T1000 (cell line): ENCODE data around the gene CD81.
"Not testable (repeated sequence)": the region's sequence is repeated elsewhere in the genome, so short reads cannot be mapped to it uniquely, and the experiment has no call there.

Source experiments
- DNase-seq: peaks from one replicate; lab custom pipeline; 2025; ENCODE audit warnings: mixed read lengths; lab: John Stamatoyannopoulos, UW

CD81 gene

DNA sequence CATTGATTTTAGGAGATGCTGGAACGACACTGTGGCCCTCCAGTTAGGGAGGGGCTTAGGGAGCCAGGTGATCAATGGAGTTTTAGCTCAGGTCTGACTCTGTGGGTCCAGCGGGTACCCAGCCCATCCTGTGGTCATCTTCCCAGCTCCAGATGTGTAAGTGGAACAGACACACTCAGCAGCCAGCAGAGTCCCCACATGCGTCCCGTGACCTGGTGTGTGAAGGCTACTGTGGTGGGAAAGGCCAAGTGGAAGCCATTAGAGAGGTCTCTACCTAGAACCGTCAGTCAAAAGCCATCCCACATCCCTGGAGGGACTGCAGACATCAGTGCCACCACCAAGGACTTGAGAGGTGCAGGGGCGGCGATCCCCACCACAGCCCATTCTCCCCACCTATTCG is 19.9 kb upstream of the CD81 start:
- DNase-seq, result no peak

DNA sequence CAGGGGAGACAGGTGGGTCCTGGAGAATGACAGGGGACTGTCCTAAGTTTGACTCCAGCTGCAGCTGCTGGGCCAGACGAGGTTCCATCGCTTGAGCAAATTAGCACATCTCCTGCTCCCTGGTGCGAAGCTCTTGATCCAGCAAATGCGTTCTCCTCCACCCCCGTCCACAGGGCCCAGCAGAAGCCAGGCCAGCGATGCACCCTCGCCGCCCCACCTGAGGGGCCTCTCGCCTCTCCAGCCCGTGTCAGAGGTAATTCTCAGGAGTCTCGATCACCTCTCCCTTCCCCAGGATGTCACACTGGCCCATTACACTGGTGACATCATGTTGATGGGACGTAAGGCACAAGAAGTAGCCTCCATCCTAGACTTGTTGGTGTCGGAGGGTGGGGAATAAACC is 19.5 kb upstream of the CD81 start:
- not testable (repeated sequence) for DNase-seq

DNA sequence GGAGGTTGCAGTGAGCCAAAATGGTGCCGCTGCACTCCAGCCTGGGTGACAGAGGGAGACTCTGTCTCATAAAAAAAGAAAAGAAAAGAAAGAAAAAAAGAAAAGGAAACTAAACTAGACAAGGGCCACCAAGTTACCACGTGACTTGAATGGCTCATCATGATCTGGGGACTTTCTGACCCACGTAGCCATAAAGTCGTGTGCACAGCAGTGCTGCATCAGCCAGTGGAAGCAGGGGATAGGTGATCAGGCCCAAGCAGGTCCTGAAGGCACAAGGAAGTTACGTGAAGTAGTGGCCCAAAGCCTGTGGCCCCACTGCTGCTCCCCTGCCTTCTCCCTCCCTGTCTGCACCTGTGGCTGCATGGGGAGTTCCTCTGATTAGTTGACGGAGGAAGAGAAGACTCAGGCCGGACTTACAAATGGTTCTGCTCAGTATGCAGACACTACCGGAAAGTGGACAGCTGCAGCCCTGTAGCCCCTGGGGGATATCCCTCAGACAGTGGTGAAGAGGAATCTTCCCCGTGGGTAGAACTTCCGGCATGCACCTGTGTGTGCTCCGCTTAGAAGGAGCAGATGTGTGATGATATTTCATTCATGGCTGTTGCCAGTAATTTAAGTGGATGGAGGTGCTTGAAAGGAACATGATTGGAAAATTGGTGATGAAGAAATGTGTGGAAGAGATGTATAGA is 18.2 kb upstream of the CD81 start:
- no peak for DNase-seq

DNA sequence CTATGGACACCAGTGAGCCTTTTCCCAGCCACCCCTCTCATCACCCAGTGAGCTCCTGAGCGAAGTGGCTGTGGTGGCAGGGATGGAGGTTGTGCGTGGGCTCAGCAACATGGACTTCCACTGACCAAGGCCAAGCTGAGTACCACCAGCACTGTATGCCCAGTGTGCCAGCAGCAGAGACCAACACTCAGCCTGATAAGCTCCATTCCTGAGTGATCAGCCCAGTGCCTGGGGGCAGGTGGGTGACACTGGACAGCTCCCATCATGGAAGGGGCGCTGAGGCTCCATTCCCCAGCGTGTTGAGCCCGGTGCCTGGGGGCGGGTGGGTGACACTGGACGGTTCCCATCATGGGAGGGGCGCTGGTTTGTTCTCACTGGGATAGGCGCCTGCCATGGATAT is 17.6 kb upstream of the CD81 start:
- DNase-seq, result no peak

DNA sequence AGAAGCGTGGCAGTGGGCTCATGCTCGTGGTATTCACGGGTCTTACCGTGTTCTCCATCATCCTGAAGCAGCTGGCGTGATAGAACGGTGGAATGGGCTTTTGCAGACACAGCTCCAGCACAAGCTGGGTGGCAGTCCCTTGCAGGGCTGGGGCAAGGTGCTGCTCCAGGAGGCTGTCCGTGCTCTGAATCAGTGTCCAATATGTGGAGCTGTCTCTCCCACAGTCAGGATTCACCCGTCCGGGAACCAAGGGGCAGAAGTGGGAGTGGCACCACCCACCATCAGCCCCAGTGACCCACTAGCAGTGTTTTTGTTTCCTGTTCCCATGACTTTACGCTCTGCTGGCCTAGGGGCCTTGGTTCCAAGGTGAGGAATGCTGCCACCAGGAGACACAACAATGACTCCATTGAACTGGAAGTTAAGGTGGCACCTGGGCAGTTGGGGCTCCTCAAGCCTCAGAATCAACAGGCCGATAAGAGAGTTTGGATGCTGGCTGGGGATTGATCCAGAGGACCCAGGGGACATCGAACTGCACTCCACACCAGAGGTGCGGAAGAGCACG is 16.9 kb upstream of the CD81 start:
- no peak for DNase-seq

DNA sequence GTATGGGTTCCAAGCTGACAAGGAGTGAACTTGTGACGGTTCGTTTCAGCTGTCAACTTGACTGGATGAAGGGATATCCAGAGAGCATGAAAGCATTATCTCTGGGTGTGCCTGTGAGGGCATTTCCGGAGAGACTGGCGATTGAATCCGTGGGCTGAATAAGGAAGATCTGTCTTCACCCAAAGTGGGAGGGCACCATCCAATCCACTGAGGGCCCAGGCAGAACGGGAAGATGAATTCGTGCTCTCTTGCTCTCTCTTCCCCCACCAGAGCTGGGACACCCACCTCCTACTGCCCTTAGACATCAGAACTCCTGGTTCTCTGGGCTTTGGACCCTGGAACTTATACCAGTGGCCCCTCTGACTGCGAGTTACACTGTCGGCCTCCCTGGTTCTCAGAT is 15.5 kb upstream of the CD81 start:
- DNase-seq, result no peak

DNA sequence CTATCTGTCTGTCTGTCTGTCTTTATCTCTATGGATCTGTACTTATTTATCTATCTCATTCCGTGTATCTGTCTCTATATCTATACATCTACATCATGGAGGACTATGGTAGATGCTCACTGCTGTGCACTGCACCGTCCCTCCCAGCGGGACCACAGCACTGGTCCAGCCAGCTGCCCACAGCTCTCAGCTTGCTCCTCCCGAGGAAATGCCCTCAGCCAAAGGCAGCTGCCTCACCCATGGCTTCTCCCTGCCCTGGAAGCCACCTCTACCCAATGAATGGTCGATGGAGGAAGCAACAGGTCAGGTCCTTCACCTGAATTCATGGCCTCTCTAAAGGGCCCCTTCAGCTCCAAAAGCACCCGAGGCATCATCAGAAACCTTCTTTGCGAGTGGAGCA is 14.7 kb upstream of the CD81 start:
- DNase-seq, result no peak

DNA sequence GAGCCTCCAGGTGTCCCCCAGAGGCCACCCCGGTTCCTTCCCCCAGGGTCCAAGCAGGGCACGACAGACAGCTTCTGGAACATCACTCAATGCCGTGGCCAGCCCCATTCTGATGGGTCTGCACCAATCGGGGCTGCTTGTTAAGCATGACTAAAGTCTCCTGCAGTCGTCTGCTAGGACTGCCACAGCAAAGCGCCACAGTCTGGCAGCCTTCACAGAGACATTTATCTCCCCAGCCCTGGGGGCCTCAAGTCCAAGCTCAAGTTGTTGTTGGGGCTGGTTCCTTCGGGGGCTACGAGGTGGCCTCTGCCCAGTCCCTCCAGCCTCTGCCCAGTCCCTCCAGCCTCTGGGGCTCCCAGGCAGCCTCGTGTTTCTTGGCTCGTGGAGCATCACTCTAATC is 14.0 kb upstream of the CD81 start:
- DNase-seq, result no peak

DNA sequence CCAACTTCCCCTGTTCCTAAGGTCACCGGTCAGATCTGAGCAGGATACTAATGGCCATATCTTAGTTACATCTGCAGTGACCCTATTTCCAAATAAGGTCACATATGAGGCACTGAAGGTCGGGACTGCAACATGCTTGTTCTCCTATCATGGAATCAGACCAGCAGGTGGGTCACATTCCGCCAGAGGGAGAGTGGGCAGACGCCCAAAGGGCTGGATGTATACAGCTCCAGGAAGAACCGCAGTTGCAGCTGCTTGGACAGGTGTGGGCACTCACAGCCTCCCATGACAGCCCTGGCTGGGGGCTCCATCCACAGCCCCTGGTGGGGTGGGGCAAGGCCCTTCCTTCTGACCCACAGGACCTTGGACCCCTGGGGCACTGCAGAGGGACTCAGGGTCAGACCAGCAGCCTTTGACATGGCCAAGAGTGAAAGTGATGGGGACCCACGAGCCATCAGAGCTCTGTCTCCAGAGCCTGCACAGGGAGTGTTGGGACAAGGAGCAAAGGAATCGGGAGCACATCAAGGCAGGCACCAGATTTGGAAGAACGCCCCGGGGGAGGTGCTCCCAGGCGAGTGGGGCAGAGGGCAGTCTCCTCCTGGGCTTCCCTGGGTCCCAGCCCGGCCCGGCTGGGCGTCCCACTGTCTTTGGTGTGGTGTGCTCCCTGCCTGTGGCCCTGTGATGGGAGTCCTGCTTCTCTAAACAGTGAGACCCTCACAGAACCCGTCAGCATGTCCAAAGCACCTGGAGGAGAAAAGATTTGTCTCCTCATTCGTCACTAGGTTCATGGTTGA is 13.3 kb upstream of the CD81 start:
- DNase-seq, result no peak

DNA sequence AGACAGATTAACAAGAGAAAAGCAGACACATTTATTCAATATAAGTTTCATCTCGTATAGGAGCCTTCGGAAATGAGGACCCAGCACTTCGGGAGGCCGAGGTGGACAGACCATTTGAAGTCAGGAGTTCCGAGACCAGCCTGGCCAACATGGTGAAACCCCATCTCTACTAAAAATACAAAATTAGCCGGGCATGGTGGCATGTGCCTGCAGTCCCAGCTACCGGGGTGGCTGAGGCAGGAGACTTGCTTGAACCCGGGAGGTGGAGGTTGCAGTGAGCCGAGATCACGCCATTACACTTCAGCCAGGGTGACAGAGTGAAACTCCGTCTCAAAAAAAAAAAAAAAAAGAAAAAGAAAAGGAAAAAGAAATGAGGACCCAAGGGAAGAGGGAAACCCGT is 12.7 kb upstream of the CD81 start:
- DNase-seq, result not testable (repeated sequence)

DNA sequence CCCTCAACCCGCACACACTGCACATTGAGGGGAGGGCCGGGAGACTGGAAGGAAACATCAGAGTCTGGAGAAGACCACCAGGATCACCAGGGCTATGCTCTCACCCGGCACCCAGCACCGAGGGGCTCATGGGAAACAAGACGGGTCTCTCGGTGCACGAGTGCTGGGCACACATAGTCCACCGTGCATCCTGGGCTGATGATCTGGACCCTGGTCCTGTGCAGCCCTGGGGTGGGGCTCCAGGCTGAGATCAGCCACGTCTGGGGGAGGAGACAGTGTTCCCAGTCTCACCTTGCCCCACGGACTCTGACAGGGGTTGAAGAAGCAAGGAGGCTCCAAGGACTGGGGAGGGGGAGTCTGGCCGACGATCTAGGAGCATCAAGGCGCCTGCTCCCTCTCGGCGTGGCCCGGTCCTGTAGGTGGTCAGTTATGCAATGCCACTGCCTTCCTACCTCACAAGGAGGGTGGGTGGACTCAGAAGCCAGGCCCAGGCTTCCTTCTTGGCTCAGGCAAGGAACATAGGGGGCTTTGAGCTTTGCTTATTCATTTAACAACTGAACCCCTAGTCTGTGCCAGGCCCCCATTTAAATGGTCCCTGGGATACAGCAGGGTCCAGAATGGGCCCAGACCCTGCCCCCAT is 11.4 kb upstream of the CD81 start:
- no peak for DNase-seq

DNA sequence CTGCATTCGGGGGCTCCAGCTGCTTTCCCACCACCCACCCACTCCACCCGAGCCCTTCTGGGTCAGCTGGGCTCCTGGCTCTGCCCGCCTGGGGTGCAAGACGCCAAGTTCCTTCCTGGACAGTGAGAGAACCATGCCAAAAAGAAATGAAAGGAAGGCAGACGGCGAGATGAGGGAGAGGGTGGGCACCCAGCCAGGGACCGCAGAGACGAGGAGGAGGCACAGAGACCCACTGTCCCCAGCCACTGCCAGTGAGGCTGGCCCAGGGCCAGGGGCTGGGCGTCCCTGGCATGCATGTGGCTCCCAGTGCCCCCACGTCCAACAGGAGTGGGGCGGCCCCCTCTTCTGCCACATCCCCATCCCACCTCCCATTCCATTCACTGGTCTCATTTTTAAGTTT is 10.8 kb upstream of the CD81 start:
- DNase-seq, result no peak

DNA sequence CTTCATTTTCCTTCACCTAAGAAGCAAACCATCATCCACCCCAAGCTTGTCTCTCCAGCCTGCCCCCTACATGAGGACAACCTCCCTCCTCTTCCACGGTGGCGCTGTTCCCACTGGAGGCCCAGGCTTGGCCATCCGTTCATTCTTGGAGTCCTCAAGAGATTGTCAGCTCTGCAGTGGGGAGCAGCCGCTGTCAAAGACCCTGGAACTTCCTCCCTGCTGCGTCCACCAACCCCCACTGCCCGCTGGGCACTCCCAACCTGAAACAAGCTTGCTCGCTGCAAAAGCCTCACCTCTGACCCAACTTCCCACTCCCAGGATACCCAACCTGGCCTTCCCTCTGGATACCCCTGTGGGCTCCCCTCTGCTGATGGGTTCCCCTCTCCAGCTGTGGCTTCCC is 10.4 kb upstream of the CD81 start:
- no peak for DNase-seq

DNA sequence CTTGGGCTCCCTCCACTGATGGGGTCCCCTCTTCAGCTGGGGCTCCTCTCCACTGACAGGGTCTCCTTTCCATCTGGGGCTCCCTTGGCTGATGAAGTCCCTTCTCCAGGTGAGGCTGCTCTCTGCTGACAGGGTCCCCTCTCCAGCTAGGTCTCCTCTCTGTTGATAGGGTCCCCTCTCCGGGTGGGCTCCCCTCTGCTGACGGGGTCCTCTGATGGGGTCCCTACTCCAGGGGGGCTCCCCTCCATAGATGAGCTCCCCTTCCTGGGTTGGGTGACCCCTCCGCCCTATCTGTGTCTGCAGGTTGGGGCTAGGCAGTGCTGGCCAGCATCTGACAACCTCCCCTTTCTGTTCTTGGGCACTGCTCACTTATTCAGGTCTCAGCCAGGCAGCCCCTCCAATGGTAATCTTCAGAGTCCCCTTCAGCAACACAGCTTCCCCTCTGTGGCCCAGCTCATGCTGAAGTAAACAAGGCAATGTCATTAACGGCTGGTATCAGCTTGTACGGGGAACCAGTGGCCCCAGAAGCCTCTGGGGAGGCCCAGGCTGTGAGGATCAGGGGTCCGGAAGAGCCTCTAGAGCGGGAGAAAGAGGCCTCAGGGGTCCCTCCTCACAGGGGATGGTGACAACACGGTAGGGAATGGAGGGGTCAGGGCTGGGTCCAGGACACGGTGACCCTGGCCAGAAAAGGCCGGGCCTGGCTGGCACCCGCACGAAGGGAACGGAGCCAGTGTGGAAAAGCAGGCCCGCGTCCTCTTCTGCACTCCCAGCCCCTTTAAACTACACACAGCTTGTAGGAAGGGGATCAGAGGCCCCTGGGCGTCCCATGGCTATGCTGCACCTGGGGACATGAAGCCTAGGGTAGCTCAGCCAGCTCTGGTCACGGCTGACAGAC is 9.6 kb upstream of the CD81 start:
- DNase-seq, result no peak

DNA sequence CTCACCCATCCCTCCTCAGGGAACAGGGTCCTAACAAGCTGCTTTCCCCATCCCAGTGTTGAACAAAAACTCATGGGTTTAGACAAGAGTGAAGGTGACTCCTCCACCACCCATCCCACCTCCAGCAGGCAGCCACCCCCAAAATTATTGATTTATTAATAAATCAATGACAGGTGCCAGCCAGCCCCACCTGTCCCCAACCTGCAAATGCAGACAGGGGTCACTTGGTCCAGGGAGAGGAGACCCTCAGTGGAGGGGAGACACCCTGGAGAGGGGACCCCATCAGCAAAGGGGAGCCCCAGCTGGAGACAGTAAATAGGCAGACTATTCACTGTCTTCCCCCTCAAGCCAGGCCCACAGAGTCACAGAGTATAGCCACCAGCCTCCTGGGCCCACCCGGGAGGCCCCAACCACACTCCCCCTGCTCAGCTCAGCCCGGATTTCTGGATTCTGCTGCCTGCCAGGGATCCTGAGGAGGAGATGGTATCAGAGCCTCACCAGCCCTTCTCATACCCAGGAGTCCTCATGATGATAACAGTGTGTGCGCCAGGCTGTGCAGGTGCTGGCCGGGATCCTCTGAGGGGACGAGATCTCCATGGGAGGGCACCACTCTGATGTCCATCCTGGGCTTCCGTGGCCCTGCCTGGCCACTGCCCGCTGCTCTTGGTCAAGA is 8.8 kb upstream of the CD81 start:
- DNase-seq, result no peak

DNA sequence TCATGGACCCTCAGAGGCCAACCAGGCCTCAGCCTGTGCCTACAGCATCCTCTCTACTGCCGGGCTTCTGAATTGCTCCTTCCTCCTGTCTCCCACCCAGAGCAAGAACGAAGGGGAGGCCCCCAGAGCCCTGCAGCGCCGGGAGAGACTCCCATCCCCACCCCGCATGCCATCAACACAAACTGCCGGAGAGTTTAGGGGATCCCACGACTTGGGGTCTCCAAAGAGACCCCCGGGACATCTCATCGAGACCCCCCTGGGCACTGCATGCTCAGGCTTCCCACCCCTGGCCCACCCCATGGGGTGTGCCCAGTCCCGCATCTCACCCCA is 8.3 kb upstream of the CD81 start:
- DNase-seq, result no peak

DNA sequence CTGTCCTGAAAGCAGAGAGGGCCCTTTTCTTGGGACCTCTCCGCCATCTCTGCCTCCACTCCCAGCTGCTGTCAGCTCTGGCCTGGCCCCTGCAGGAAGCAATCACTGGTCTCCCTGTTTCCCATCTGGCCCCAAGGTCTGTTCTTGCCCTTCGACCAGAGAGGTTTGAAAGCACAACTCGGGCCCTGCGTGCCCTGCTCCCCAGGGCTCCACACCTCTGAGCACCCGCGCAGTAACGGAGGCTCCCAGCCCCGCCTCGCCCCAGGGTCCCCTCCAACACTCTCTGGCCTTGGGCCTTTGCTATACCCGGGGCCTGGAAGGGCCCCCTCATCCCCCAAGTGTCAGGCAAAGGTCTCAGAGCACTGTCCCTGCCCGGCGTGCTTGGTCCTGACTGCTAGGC is 7.8 kb upstream of the CD81 start:
- DNase-seq, result no peak

DNA sequence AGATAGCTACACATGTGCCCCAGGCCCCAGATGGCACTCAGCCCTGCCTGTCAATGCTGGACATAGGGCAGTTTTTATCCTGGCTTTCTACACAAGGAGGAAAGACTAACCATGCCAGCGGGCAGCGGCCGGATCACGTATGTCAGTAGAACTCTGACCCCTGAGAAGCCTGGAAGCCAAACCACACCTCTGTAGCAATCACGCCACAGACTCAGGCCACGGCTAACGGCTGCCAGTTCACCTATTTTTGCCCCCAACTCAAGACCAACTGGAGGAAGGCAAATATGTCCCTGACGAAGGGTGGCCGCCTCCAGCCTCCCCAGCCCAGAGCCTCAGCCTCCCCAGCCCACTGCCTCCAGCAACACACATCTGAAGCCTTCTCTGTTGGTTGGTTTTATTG is 7.2 kb upstream of the CD81 start:
- DNase-seq, result no peak

DNA sequence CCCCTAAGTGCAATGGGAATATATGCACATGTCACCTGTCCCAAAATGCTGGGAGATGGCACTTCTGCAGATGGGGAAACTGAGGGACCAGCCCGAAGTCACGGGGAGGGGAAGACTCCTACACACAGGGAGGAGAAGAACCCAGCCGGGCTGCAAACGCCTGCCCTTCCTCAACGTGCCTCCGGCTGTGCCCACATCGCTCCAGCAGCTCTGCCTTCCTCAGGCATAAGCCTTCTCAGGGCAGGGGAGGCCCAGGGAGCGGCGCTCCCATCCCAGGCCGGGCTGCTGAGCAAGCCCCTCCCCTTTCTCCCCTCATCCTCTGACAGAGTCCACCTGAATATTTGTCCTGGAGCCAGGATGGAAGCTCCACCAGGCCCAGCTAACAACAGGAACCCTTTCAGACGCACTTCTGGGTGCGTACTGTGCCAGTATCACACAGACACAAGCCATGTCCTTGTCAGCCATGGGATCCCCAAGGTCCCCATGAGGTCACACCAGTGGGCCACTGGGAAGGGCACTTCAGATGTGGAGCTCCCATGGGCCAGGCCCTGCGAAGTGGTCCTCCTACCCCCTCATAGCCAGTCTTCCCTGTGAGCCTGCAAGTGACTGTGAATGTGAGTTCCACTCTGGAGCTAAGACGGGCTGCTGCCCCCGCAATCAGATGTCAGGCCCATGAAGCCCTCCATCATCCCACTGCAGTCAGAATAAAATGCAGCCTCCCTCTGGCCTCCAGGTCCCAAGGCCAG is 2.5 kb upstream of the CD81 start:
- DNase-seq, result no peak

DNA sequence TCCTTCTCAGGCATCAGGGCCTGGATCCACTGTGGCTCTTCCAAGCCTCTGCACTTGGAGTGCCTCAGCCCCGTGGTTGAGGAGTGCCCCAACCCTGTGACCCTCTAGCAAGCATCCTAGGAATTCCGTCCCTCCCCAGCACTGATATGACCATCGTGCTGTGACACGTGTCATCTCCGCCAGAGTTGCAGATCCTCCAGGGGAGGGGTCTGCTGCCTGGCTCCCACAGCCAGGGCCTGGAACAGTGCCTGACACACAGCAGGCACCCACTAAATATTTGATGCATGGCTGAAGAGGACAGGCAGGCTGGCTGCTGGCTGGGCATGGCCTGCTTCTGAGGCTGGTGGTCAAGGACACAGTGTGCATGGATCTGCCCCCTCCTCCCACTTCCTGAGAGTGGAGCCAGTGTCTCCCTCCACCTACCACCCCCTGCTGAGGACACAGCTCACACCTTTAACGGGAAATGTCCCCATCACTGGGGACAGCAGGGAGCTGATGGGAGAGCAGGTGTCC is 1.7 kb upstream of the CD81 start:
- no peak for DNase-seq
